Fibroblast of mammary gland (primary cell): Measurements from ENCODE around the gene CD63.

Experiments used
- DNase-seq: peaks from one replicate; pipeline ENCODE4 v3.0.0-alpha.2; 2010; ENCODE audit warnings: low read depth
- H3K4me3 ChIP-seq: 2 replicates; pipeline ENCODE4 v1.5.1; 2011; ENCODE audit warnings: low read depth, mild to moderate bottlenecking, low read length, moderate library complexity; ENCODE audit not compliant: control insufficient read depth
- CTCF ChIP-seq: conservative IDR thresholded peaks from 2 replicates; pipeline ENCODE4 v1.5.1; 2011; ENCODE audit warnings: low read depth, low read length, inconsistent platforms; ENCODE audit not compliant: control insufficient read depth, insufficient read depth

The CD63 gene

GRCh38 chr12:55698965-55699364, 29.8 kb downstream of the CD63 start:
- no peak for TF ChIP-seq CTCF
- H3K4me3 ChIP-seq: no peak overlapping the region
- no peak for DNase-seq

- H3K4me3 ChIP-seq: no peak overlapping the region
- TF ChIP-seq CTCF: no peak
- no peak for DNase-seq
Measured at GRCh38 chr12:55698241-55698955, 30.4 kb downstream of the CD63 start.

GRCh38 chr12:55697686-55698085, 31.1 kb downstream of the CD63 start:
- no peak for DNase-seq
- no peak for TF ChIP-seq CTCF
- no peak overlapping the region for H3K4me3 ChIP-seq

GRCh38 chr12:55696796-55697462, 31.9 kb downstream of the CD63 start:
- H3K4me3 ChIP-seq: no peak overlapping the region
- DNase-seq: no peak
- TF ChIP-seq CTCF: no peak

- no peak for DNase-seq
- H3K4me3 ChIP-seq: no peak overlapping the region
- no peak for TF ChIP-seq CTCF
Measured at GRCh38 chr12:55696141-55696540, 32.7 kb downstream of the CD63 start.

GRCh38 chr12:55695349-55695748, 33.5 kb downstream of the CD63 start:
- TF ChIP-seq CTCF: no peak
- DNase-seq: no peak
- no peak overlapping the region for H3K4me3 ChIP-seq

- H3K4me3 ChIP-seq: no peak overlapping the region
- TF ChIP-seq CTCF: no peak
Measured at GRCh38 chr12:55694651-55695050, 34.2 kb downstream of the CD63 start.

More at GRCh38 chr12:55694651-55695050, 34.2 kb downstream of the CD63 start:
- DNase-seq: no peak
